Activated T-helper 1 cell treated with anti-CD3 and anti-CD28 coated beads, Interleukin-12 subunit alpha, Interleukin-12 subunit beta, Interleukin-2, Interleukin-4 antibody, amounts not matched to agents 30 ng/mL and 10 ng/mL and 1 ng/mL, durations not matched to agents 14 hours and 24 hours and 36 hours (primary cell): ENCODE measurements around the gene ELOVL6. TPM values are rescaled to one million over a fixed set of nuclear protein-coding genes. Genes with fewer than 3 reads are reported as not detected.
"Not testable (repeated sequence)": the region's sequence is repeated elsewhere in the genome, so short reads cannot be mapped to it uniquely, and the experiment has no call there.

Experiments used
- DNase-seq: peaks from one replicate; pipeline ENCODE4 v3.0.0; 2021; ENCODE audit warnings: low spot score
- H3K27ac Mint-ChIP-seq: one replicate; pipeline ENCODE4 v1.8.0; 2021; ENCODE audit warnings: mild to moderate bottlenecking, mixed read lengths
- H3K27me3 Mint-ChIP-seq: one replicate; pipeline ENCODE4 v1.8.0; 2022; ENCODE audit warnings: mild to moderate bottlenecking, moderate library complexity, mixed read lengths; ENCODE audit not compliant: insufficient read depth
- H3K36me3 Mint-ChIP-seq: one replicate; pipeline ENCODE4 v1.8.0; 2021; ENCODE audit warnings: low read depth, mixed read lengths
- H3K4me1 Mint-ChIP-seq: one replicate; pipeline ENCODE4 v1.8.0; 2021; ENCODE audit warnings: low read depth, mixed read lengths
- H3K4me3 Mint-ChIP-seq: one replicate; pipeline ENCODE4 v1.8.0; 2021; ENCODE audit warnings: mild to moderate bottlenecking, moderate library complexity, mixed read lengths
- H3K9me3 Mint-ChIP-seq: one replicate; pipeline ENCODE4 v1.8.0; 2021; ENCODE audit warnings: mixed read lengths
- intact Hi-C: fragments of 100-400 bp; cut with micrococcal nuclease; formaldehyde crosslinking; loops from one replicate; pipeline ENCODE4 v1.15.1; 2024
- total RNA-seq: library from RNA; stranded (reverse); gene quantifications from 2 replicates; pipeline ENCODE4 v1.2.3, GENCODE V29; 2022

The ELOVL6 gene
- 17.0 and 19.1 TPM in 2 replicates for total RNA-seq

- DNase-seq, result peak; percentile 21
- Mint-ChIP-seq H3K27me3 (peaks cover 5% of the 10 kb centered on the region), H3K4me1 (peaks cover 31% of the 10 kb centered on the region), H3K36me3 (peaks cover 7% of the 10 kb centered on the region), H3K27ac (peak within 1 kb of the TSS; percentile 99), H3K4me3 (peak within 1 kb of the TSS; percentile 97), H3K9me3 (no peaks in the 10 kb centered on the region)
- intact Hi-C loops, result loop anchor here (1.0 to 10.0 kb wide), 6 partner anchors 13 to 1574 kb away; partner anchors contain the start of gene RPL34
Observed at GRCh38 chr4:110198435-110199416, at the start of gene ELOVL6. Gene ELOVL6, minus strand, starts transcription at chr4:110198615. Its CDS starts 280 bp downstream, at chr4:110198335.

DNA sequence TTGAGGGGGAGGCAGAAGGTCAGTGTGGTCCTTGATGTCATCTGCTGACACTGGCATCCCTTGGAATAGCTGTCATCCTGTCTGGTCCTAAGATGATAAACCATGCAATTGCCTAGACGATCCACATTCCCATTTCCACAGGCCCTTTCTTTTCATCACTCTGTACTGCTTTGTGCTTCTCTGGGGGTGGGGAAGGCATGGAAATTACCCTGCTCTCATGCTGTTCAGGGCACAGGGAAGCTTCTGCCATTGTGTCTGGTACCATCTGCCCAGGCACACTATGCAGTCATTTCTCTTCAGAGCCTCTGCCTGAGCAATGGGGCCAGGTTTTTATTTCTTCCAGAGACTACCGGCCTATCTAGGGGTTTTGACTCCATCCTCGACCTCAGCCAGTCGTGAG, 49.7 kb upstream of the ELOVL6 start:
- no peak overlapping the region for H3K27ac Mint-ChIP-seq
- intact Hi-C loops, result no loop called here

DNA sequence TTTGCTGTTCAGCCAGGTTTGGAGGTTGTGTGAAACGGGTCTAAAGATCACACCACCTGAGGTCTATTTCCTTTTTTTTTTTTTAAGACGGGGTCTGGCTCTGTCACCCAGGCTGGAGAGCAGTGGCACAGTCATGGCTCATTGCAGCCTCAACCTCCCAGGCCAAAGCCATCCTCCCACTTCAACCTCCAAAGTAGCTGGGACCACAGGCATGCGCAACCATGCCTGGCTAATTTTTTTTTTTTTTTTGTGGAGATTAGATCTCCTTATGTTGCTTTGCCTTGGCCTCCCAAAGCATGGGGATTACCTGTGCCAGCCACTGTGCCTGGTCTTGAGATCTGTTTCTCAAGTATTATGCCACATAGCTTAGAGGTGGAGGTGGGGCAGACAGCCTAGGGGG, 49.2 kb upstream of the ELOVL6 start:
- H3K27ac Mint-ChIP-seq, result no peak overlapping the region
- H3K27me3 Mint-ChIP-seq, result peaks cover 27% of the 10 kb centered on the region
- intact Hi-C loops, result no loop called here
- no peaks in the 10 kb centered on the region for H3K4me1 Mint-ChIP-seq
- no peak overlapping the region for H3K4me3 Mint-ChIP-seq
- no peak for DNase-seq
- no peaks in the 10 kb centered on the region for H3K36me3 Mint-ChIP-seq
- no peaks in the 10 kb centered on the region for H3K9me3 Mint-ChIP-seq

More for the DNA sequence above, 49.7 kb upstream of the ELOVL6 start:
- DNase-seq, result no peak
- Mint-ChIP-seq H3K4me3 (no peak overlapping the region), H3K4me1 (no peaks in the 10 kb centered on the region), H3K27me3 (peaks cover 27% of the 10 kb centered on the region), H3K9me3 (no peaks in the 10 kb centered on the region), H3K36me3 (no peaks in the 10 kb centered on the region)

DNA sequence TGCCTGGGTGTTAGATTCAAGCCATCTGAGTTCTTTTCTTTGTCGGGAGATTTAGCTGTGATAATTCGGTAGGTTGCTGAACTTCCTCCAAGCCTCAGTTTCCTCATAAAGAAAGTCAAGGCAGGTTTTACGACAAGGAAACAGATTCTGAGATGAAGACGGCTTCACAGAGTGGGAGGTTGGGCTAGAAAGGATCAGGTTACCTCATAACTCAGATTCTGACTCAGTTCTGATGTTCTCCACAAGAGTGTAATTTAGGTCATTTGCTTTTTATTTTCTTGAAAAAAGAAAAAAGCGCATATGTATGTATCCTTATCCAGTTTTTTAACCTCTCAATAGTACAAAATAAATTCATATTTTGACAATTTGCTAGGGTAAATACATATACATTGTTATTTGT, 47.2 kb upstream of the ELOVL6 start:
- no peaks in the 10 kb centered on the region for H3K9me3 Mint-ChIP-seq
- H3K27ac Mint-ChIP-seq, result no peak overlapping the region
- H3K27me3 Mint-ChIP-seq, result peaks cover 18% of the 10 kb centered on the region
- DNase-seq, result no peak
- intact Hi-C loops, result no loop called here
- H3K4me1 Mint-ChIP-seq, result no peaks in the 10 kb centered on the region
- no peaks in the 10 kb centered on the region for H3K36me3 Mint-ChIP-seq
- no peak overlapping the region for H3K4me3 Mint-ChIP-seq

GRCh38 chr4:110236324-110236723, 37.9 kb upstream of the ELOVL6 start:
- H3K4me1 Mint-ChIP-seq, result no peaks in the 10 kb centered on the region
- H3K27ac Mint-ChIP-seq, result no peak overlapping the region
- no peak for DNase-seq
- H3K4me3 Mint-ChIP-seq, result no peak overlapping the region
- H3K36me3 Mint-ChIP-seq, result no peaks in the 10 kb centered on the region
- H3K9me3 Mint-ChIP-seq, result no peaks in the 10 kb centered on the region
- H3K27me3 Mint-ChIP-seq, result peaks cover 19% of the 10 kb centered on the region
- intact Hi-C loops, result no loop called here

DNA sequence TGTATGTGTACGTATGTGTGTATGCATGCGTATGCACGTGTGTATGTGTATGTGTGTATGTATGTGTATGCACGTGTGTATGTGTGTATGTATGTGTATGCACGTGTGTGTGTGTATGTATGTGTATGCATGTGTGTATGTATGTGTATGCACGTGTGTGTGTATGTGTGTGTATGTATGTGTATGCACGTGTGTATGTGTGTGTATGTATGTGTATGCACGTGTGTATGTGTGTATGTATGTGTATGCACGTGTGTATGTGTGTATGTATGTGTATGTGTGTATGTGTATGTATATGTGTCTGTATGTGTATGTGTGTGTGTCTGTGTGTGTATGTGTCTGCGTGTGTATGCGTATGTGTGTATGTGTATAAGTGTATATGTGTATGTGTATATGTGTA, 35.2 kb upstream of the ELOVL6 start:
- H3K9me3 Mint-ChIP-seq, DNase-seq, H3K4me3 Mint-ChIP-seq, intact Hi-C loops, H3K36me3 Mint-ChIP-seq, H3K4me1 Mint-ChIP-seq, H3K27ac Mint-ChIP-seq: not testable (repeated sequence)
- H3K27me3 Mint-ChIP-seq, result peaks cover 13% of the 10 kb centered on the region

GRCh38 chr4:110231869-110232268, 33.5 kb upstream of the ELOVL6 start:
- peak overlapping the region; percentile 16 for H3K27ac Mint-ChIP-seq
- no peak overlapping the region for H3K4me3 Mint-ChIP-seq
- peaks cover 5% of the 10 kb centered on the region for H3K27me3 Mint-ChIP-seq
- H3K9me3 Mint-ChIP-seq, result no peaks in the 10 kb centered on the region
- no peaks in the 10 kb centered on the region for H3K4me1 Mint-ChIP-seq
- no peaks in the 10 kb centered on the region for H3K36me3 Mint-ChIP-seq
- DNase-seq, result no peak
- intact Hi-C loops, result no loop called here

GRCh38 chr4:110229266-110229665, 30.9 kb upstream of the ELOVL6 start:
- intact Hi-C loops, result no loop called here
- H3K9me3 Mint-ChIP-seq, result no peaks in the 10 kb centered on the region
- H3K4me1 Mint-ChIP-seq, result peaks cover 5% of the 10 kb centered on the region
- no peak for DNase-seq
- H3K4me3 Mint-ChIP-seq, result no peak overlapping the region
- H3K27me3 Mint-ChIP-seq, result peaks cover 9% of the 10 kb centered on the region
- no peak overlapping the region for H3K27ac Mint-ChIP-seq
- no peaks in the 10 kb centered on the region for H3K36me3 Mint-ChIP-seq

DNA sequence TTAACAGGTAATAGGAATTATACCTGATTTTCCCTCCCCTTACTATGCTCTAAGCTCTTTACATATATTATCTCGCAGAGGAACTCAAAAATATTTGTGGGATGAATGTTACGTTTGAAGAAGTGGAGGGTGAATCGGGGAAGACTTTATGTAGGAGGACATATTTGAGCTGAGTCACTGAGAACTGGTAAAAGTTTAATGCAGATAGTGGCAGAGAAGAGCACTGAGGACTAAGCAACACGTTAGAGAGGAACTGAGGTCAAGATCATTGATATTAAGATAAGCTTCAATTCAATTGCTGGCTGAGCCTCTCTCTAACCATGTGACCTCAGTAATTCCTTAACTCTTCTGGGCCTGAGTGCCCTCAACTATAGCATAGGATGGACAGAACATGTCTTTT, 26.4 kb upstream of the ELOVL6 start:
- peaks cover 13% of the 10 kb centered on the region for H3K27me3 Mint-ChIP-seq
- no peak overlapping the region for H3K27ac Mint-ChIP-seq
- peaks cover 3% of the 10 kb centered on the region for H3K36me3 Mint-ChIP-seq
- H3K4me3 Mint-ChIP-seq, result no peak overlapping the region
- H3K4me1 Mint-ChIP-seq, result peaks cover 27% of the 10 kb centered on the region
- H3K9me3 Mint-ChIP-seq, result peaks cover 15% of the 10 kb centered on the region
- no peak for DNase-seq
- intact Hi-C loops, result no loop called here

GRCh38 chr4:110224142-110224541, 25.7 kb upstream of the ELOVL6 start:
- Mint-ChIP-seq H3K27ac (no peak overlapping the region), H3K4me1 (peaks cover 34% of the 10 kb centered on the region), H3K27me3 (peaks cover 17% of the 10 kb centered on the region), H3K4me3 (no peak overlapping the region), H3K36me3 (peaks cover 7% of the 10 kb centered on the region), H3K9me3 (peaks cover 21% of the 10 kb centered on the region)
- intact Hi-C loops, result no loop called here
- DNase-seq, result no peak

- H3K27ac Mint-ChIP-seq, DNase-seq, H3K4me3 Mint-ChIP-seq, intact Hi-C loops: not testable (repeated sequence)
- peaks cover 33% of the 10 kb centered on the region for H3K9me3 Mint-ChIP-seq
- peaks cover 32% of the 10 kb centered on the region for H3K4me1 Mint-ChIP-seq
- peaks cover 12% of the 10 kb centered on the region for H3K36me3 Mint-ChIP-seq
- H3K27me3 Mint-ChIP-seq, result peaks cover 10% of the 10 kb centered on the region
Observed at GRCh38 chr4:110218935-110219334, 20.5 kb upstream of the ELOVL6 start.

DNA sequence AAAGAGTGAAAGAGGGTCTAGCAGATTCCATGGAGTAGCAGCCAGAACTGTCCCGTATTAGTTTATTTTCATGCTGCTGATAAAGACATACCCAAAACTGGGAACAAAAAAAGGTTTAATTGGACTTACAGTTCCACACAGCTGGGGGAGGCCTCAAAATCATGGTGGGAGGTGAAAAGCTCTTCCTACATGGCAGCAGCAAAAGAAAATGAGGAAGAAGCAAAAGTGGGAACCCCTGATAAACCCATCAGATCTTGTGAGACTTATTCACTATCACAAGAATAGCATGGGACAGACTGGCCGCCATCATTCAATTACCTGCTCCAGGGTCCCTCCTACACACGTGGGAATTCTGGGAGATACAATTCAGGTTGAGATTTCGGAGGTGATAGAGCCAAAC, 18.8 kb upstream of the ELOVL6 start:
- peaks cover 31% of the 10 kb centered on the region for H3K4me1 Mint-ChIP-seq
- H3K9me3 Mint-ChIP-seq, result peaks cover 33% of the 10 kb centered on the region
- H3K27ac Mint-ChIP-seq, DNase-seq, H3K4me3 Mint-ChIP-seq, intact Hi-C loops: not testable (repeated sequence)
- H3K27me3 Mint-ChIP-seq, result peaks cover 10% of the 10 kb centered on the region
- peaks cover 12% of the 10 kb centered on the region for H3K36me3 Mint-ChIP-seq

DNA sequence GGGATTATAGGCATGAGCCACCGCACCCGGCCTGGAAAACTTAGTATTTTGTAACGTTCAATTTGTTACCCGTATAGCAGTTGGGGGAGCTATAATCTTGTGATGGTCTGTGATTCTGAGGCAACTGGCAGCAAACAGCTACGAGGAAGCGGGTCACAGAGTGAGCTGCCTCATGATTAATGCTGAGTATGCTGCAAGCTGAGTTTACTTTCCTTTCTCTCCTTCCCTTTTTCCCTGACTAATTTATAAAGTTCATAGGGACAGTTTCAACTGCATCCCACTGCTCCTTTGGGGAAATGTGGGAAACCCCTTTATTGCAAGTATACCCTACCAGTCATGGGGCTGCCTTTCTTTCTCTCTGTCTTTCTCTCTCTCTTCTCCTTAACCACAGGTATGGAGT, 17.7 kb upstream of the ELOVL6 start:
- Mint-ChIP-seq H3K4me3 (no peak overlapping the region), H3K27me3 (peaks cover 11% of the 10 kb centered on the region), H3K4me1 (peaks cover 23% of the 10 kb centered on the region), H3K27ac (no peak overlapping the region), H3K36me3 (peaks cover 12% of the 10 kb centered on the region), H3K9me3 (peaks cover 28% of the 10 kb centered on the region)
- DNase-seq, result no peak
- intact Hi-C loops, result no loop called here
